K562 (cell line): ENCODE measurements around the gene JSRP1. TPM values are rescaled to one million over a fixed set of nuclear protein-coding genes. Genes with fewer than 3 reads are reported as not detected.

Experiments
- BCL6 ChIP-seq: fragments of 250-450 bp; sonication (Bioruptor Pico); IDR thresholded peaks from 2 replicates; pipeline ENCODE4 v1.4.0; 2020
- CEBPB ChIP-seq: fragments of 450-650 bp; IDR thresholded peaks from 2 replicates; pipeline ENCODE4 v1.6.1; 2016; ENCODE audit warnings: missing genetic modification characterization, missing compliant biosample characterization
- E2F1 ChIP-seq: sonication (generic); formaldehyde crosslinking; IDR thresholded peaks from 2 replicates; pipeline ENCODE4 v1.8.1; 2023; ENCODE audit warnings: mild to moderate bottlenecking, missing genetic modification reagents, moderate library complexity
- EP400 ChIP-seq: fragments of 450-650 bp; IDR thresholded peaks from 2 replicates; pipeline ENCODE4 v1.6.1; 2017; ENCODE audit warnings: antibody characterized with exemption, mild to moderate bottlenecking, moderate library complexity
- ESRRB ChIP-seq: fragments of 250-450 bp; sonication (Bioruptor Pico); IDR thresholded peaks from 2 replicates; pipeline ENCODE4 v1.5.0; 2020; ENCODE audit warnings: mild to moderate bottlenecking, moderate library complexity, borderline replicate concordance
- ETV6 ChIP-seq, 3 experiments: fragments of 150-350 bp in 1 of 3; sonication (generic) in 1 of 3; formaldehyde crosslinking in 1 of 3; IDR thresholded peaks; 2 replicates each; pipeline versions ENCODE4 v1.6.1 to v1.8.0; 2014 to 2022; ENCODE audit warnings: borderline replicate concordance in 2 of 3, low read depth in 2 of 3, antibody characterized with exemption in 1 of 3, low read length in 1 of 3, mild to moderate bottlenecking in 1 of 3, missing genetic modification reagents in 1 of 3
- FOXK1 ChIP-seq: sonication (generic); formaldehyde crosslinking; IDR thresholded peaks from 2 replicates; pipeline ENCODE4 v1.8.0; 2022; ENCODE audit warnings: missing genetic modification reagents, mild to moderate bottlenecking, borderline replicate concordance
- GTF2F1 ChIP-seq: IDR thresholded peaks from 2 replicates; pipeline ENCODE4 v1.6.1; 2011; ENCODE audit warnings: low read depth, low read length, improper control_type of control experiment
- HMG20B ChIP-seq: fragments of 250-450 bp; sonication (Bioruptor Pico); IDR thresholded peaks from 2 replicates; pipeline ENCODE4 v1.5.0; 2021; ENCODE audit warnings: mild to moderate bottlenecking
- MLLT1 ChIP-seq, 2 experiments: fragments of 450-650 bp; IDR thresholded peaks; 2 replicates each; pipeline ENCODE4 v1.6.1; 2016
- NFRKB ChIP-seq: fragments of 450-650 bp; IDR thresholded peaks from 2 replicates; pipeline ENCODE4 v1.6.1; 2016; ENCODE audit warnings: low read depth
- NFXL1 ChIP-seq: fragments of 450-650 bp; formaldehyde crosslinking; IDR thresholded peaks from 2 replicates; pipeline ENCODE4 v1.4.0; 2021; ENCODE audit warnings: mild to moderate bottlenecking
- NFYB ChIP-seq: IDR thresholded peaks from 2 replicates; pipeline ENCODE4 v1.6.1; 2011; ENCODE audit warnings: mild to moderate bottlenecking, moderate library complexity; ENCODE audit not compliant: insufficient read length; ENCODE audit errors: extremely low read depth
- POLR2H ChIP-seq: IDR thresholded peaks from 2 replicates; pipeline ENCODE4 v1.6.1; 2016; ENCODE audit warnings: missing genetic modification characterization, low read depth, mild to moderate bottlenecking, control low read depth, missing compliant biosample characterization, moderate library complexity
- TAF7 ChIP-seq: fragments of 450-650 bp; IDR thresholded peaks from 2 replicates; pipeline ENCODE4 v1.6.1; 2016; ENCODE audit warnings: missing genetic modification characterization, missing compliant biosample characterization
- THRA ChIP-seq: fragments of 450-650 bp; IDR thresholded peaks from 2 replicates; pipeline ENCODE4 v1.6.1; 2017; ENCODE audit warnings: mild to moderate bottlenecking, moderate library complexity
- USF2 ChIP-seq: sonication (generic); formaldehyde crosslinking; IDR thresholded peaks from 2 replicates; pipeline ENCODE4 v1.5.0; 2020; ENCODE audit warnings: missing genetic modification reagents
- ZBTB43 ChIP-seq: sonication (generic); formaldehyde crosslinking; IDR thresholded peaks from 2 replicates; pipeline ENCODE4 v1.8.0; 2023; ENCODE audit warnings: mild to moderate bottlenecking, missing genetic modification reagents
- ZNF395 ChIP-seq: fragments of 200-800 bp; sonication (Bioruptor generic); IDR thresholded peaks from 2 replicates; pipeline ENCODE4 v1.6.1; 2017; ENCODE audit warnings: missing genetic modification characterization, missing compliant biosample characterization
- polyA plus RNA-seq, 8 experiments: library from polyadenylated mRNA; depleted of rRNA in 4 of 8; stranded (reverse) in 5 of 8; unstranded in 3 of 8; fragments of >200 nt; fragmentation: Nextera tagmentation in 2 of 8; fragmentation: Illumina TruSeq in 1 of 8; extraction: Ambion mirVana in 2 of 8; extraction: Trizol in 1 of 8; gene quantifications; 2 replicates each; pipeline versions ENCODE4 v1.2.1 to v1.2.3, GENCODE V29; 2011 to 2014; ENCODE audit warnings: inconsistent platforms in 1 of 8, missing spikeins in 1 of 8
- total RNA-seq, 7 experiments: library from RNA; depleted of rRNA in 6 of 7; stranded (reverse); fragments of >200 nt in 6 of 7; fragmentation: Illumina TruSeq in 2 of 7; extraction: Trizol in 2 of 7; gene quantifications; 2 replicates each; pipeline versions ENCODE4 v1.2.1 to v1.2.3, GENCODE V29; 2011 to 2021; ENCODE audit warnings: low replicate concordance in 1 of 7

JSRP1 gene
- total and polyA plus RNA-seq, 9 of the 15 experiments (the other 6 are each of a cell fraction or from before 2014, with no cell fraction given), result 0.08 to 1.2 (median 0.51) TPM; not detected in 4

- TF ChIP-seq THRA (no peak), NFRKB (no peak), EP400 (peak; percentile 83; the same call in 1 of the 2 replicates), GTF2F1 (peak; percentile 100), CEBPB (tag) (peak; percentile 15; the same call in 1 of the 2 replicates), HMG20B (no peak), E2F1 (CRISPR knock-in tag) (peak; percentile 81), USF2 (CRISPR knock-in tag) (no peak), TAF7 (peak; percentile 98), NFYB (peak; percentile 58), ZNF395 (CRISPR knock-in tag) (peak; percentile 94), ETV6 (IDR thresholded peaks at IDR 0.05; ENCODE audit: borderline replicate concordance in 1 of 2, low read depth in 2 of 2, low read length in 1 of 2) (no peak), ETV6 (CRISPR knock-in tag; IDR thresholded peaks at IDR 0.05; ENCODE audit: borderline replicate concordance) (no peak), POLR2H (tag) (peak; percentile 98), BCL6 (no peak), FOXK1 (CRISPR knock-in tag) (no peak), MLLT1 (IDR thresholded peaks at IDR 0.05) (peak; percentile 89 to 90), NFXL1 (CRISPR knock-in tag) (no peak), ESRRB (no peak), ZBTB43 (CRISPR knock-in tag) (peak; percentile 79; the same call in 1 of the 2 replicates)
Observed at GRCh38 chr19:2269244-2270156, 13.3 kb upstream of the JSRP1 start (continued).
